SK-N-SH treated with all-trans-retinoic acid at 6 μM for 48 hours (cell line): ENCODE data around the gene MYO15A.
A peak's percentile ranks its signal among the peaks of the same experiment; 100 is the strongest.

Experiments
- ATAC-seq: fragments of 200-7000 bp; cut with Tn5 transposase; 3 replicates; pipeline ENCODE4 v1.9.1; 2020; ENCODE audit warnings: mild to moderate bottlenecking, moderate library complexity
- ARNTL ChIP-seq: fragments of 450-650 bp; formaldehyde crosslinking; IDR thresholded peaks from 2 replicates; pipeline ENCODE4 v1.5.0; 2020; ENCODE audit warnings: low read depth, mild to moderate bottlenecking, moderate library complexity, borderline replicate concordance
- BACH2 ChIP-seq: fragments of 250-450 bp; sonication (Bioruptor Pico); IDR thresholded peaks from 2 replicates; pipeline ENCODE4 v1.9.0; 2021; ENCODE audit warnings: mild to moderate bottlenecking, borderline replicate concordance
- CSDC2 ChIP-seq: fragments of 250-450 bp; sonication (Bioruptor Pico); IDR thresholded peaks from 2 replicates; pipeline ENCODE4 v1.5.0; 2020; ENCODE audit warnings: mild to moderate bottlenecking, moderate library complexity
- CSRNP3 ChIP-seq: fragments of 250-450 bp; sonication (Bioruptor Pico); IDR thresholded peaks from 2 replicates; pipeline ENCODE4 v1.5.1; 2021; ENCODE audit warnings: mild to moderate bottlenecking, moderate library complexity
- ESRRG ChIP-seq: fragments of 250-450 bp; sonication (Bioruptor Pico); IDR thresholded peaks from 2 replicates; pipeline ENCODE4 v1.6.1; 2021; ENCODE audit warnings: mild to moderate bottlenecking
- GLIS3 ChIP-seq: fragments of 250-450 bp; sonication (Bioruptor Pico); IDR thresholded peaks from 2 replicates; pipeline ENCODE4 v1.5.0; 2020; ENCODE audit warnings: mild to moderate bottlenecking, moderate library complexity
- PATZ1 ChIP-seq: fragments of 250-450 bp; sonication (Bioruptor Pico); IDR thresholded peaks from 2 replicates; pipeline ENCODE4 v1.8.0; 2020; ENCODE audit warnings: mild to moderate bottlenecking, moderate library complexity, borderline replicate concordance
- POU6F1 ChIP-seq: fragments of 250-450 bp; sonication (Bioruptor Pico); IDR thresholded peaks from 2 replicates; pipeline ENCODE4 v1.8.0; 2021; ENCODE audit warnings: low read depth, mild to moderate bottlenecking, moderate library complexity, borderline replicate concordance
- RARB ChIP-seq: fragments of 250-450 bp; sonication (Bioruptor Pico); IDR thresholded peaks from 2 replicates; pipeline ENCODE4 v1.8.0; 2021; ENCODE audit warnings: mild to moderate bottlenecking, moderate library complexity
- SNAI2 ChIP-seq: fragments of 250-450 bp; sonication (Bioruptor Pico); IDR thresholded peaks from 2 replicates; pipeline ENCODE4 v1.5.0; 2020; ENCODE audit warnings: mild to moderate bottlenecking, moderate library complexity
- TOX ChIP-seq: fragments of 250-450 bp; sonication (Bioruptor Pico); IDR thresholded peaks from 2 replicates; pipeline ENCODE4 v1.8.0; 2021; ENCODE audit warnings: mild to moderate bottlenecking, moderate library complexity, borderline replicate concordance
- TSHZ2 ChIP-seq: fragments of 250-450 bp; sonication (Bioruptor Pico); IDR thresholded peaks from 2 replicates; pipeline ENCODE4 v1.5.0; 2020; ENCODE audit warnings: mild to moderate bottlenecking, moderate library complexity
- ZC3H10 ChIP-seq: fragments of 250-450 bp; sonication (Bioruptor Pico); IDR thresholded peaks from 2 replicates; pipeline ENCODE4 v1.5.1; 2021; ENCODE audit warnings: mild to moderate bottlenecking, moderate library complexity
- ZFP3 ChIP-seq: fragments of 250-450 bp; sonication (Bioruptor Pico); IDR thresholded peaks from 2 replicates; pipeline ENCODE4 v1.5.0; 2020; ENCODE audit warnings: mild to moderate bottlenecking, moderate library complexity
- ZNF565 ChIP-seq: fragments of 450-650 bp; formaldehyde crosslinking; conservative IDR thresholded peaks from 2 replicates; pipeline ENCODE4 v1.5.0; 2020; ENCODE audit warnings: low read depth, mild to moderate bottlenecking, moderate library complexity
- ZNF70 ChIP-seq: fragments of 450-650 bp; formaldehyde crosslinking; IDR thresholded peaks from 2 replicates; pipeline ENCODE4 v1.5.0; 2020; ENCODE audit warnings: mild to moderate bottlenecking, moderate library complexity
- ZNF8 ChIP-seq: fragments of 450-650 bp; formaldehyde crosslinking; IDR thresholded peaks from 2 replicates; pipeline ENCODE4 v1.5.0; 2020; ENCODE audit warnings: mild to moderate bottlenecking, moderate library complexity

MYO15A gene

GRCh38 chr17:18226284-18226945 lies 117.9 kb downstream of the MYO15A start:
- TF ChIP-seq CSDC2 (CRISPR knock-in tag): no peak
- no peak for TF ChIP-seq CSRNP3
- no peak for TF ChIP-seq TOX (CRISPR knock-in tag)
- peak; percentile 10 for ATAC-seq

DNA sequence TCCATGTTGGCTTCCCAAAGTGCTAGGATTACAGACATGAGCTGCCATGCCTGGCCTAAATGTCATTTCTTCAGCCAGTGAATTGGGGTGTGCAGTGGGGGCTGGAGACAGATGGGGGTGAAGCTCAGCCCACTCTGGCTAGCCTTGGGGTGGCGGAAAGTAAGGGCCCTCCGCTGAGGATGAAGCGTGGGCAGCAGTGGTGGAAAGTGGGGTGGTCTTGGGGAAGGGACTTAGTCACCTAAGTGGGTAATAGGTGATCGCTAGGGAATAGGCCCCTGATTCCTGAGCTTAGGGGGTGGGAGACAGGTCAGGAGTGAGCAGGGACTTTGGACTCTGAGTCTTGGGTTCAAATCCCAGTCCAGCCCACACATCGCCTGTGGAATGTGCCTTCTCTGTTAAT lies 119.1 kb downstream of the MYO15A start:
- no peak for ATAC-seq
- TF ChIP-seq ESRRG (CRISPR knock-in tag) (no peak), PATZ1 (no peak), ZNF565 (CRISPR knock-in tag) (no peak), RARB (no peak), ZFP3 (no peak), TOX (CRISPR knock-in tag) (no peak), TSHZ2 (CRISPR knock-in tag) (no peak)

DNA sequence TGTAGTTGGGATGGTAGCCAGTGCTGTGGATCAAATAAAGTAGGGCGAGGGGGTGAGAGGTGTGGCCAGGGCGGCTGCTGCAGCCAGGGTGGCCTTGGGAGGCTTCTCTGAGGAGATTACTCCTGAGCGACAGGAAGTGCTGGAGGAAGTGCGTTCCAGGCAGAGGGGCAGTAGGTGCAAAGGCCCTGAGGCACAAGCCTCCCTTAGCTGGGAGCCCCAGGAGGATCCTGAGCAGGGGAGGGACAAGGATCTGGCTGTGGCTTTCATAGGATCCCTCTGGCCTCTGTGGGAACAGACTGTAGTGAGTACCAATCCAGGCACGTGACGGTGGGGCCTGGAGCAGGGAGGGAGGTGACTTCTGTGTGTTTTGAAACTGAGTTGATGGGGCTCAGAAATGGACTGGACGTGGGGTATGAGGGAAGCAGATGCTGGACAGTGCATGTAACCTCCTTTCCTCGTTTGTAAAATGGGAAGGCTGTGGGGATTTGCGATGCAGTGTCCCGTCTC lies 119.7 kb downstream of the MYO15A start:
- TF ChIP-seq ZC3H10 (CRISPR knock-in tag): no peak
- no peak for TF ChIP-seq ZFP3
- no peak for TF ChIP-seq POU6F1
- no peak for TF ChIP-seq CSDC2 (CRISPR knock-in tag)
- no peak for TF ChIP-seq BACH2 (CRISPR knock-in tag)
- TF ChIP-seq PATZ1: no peak
- no peak for TF ChIP-seq RARB
- no peak for TF ChIP-seq ZNF70 (CRISPR knock-in tag)
- no peak for TF ChIP-seq TOX (CRISPR knock-in tag)
- TF ChIP-seq GLIS3: no peak

GRCh38 chr17:18229254-18229653 lies 120.7 kb downstream of the MYO15A start:
- TF ChIP-seq SNAI2 (CRISPR knock-in tag) (no peak), GLIS3 (no peak), ZNF565 (CRISPR knock-in tag) (no peak), CSRNP3 (no peak), TSHZ2 (CRISPR knock-in tag) (no peak), ARNTL (CRISPR knock-in tag) (no peak), ZNF8 (no peak)
- ATAC-seq: no peak

More for the DNA sequence above, 119.7 kb downstream of the MYO15A start:
- ATAC-seq: no peak
